Peyer's patch (tissue), 4 donors: ENCODE results near the gene PIEZO1.

Experiments used
- CTCF ChIP-seq, 6 experiments: fragments of 450-650 bp in 4 of 6; fragments of 200-600 bp in 2 of 6; sonication (generic) in 1 of 6; IDR thresholded peaks; one replicate each; pipeline ENCODE4 v1.5.1; 2017 to 2019; ENCODE audit warnings: antibody characterized with exemption in 6 of 6, mild to moderate bottlenecking in 3 of 6, moderate library complexity in 1 of 6
- POLR2A ChIP-seq, 2 donors: fragments of 450-650 bp; IDR thresholded peaks; one replicate each; pipeline ENCODE4 v1.5.1; 2017; ENCODE audit warnings: antibody characterized with exemption in 2 of 2, mild to moderate bottlenecking in 2 of 2, moderate library complexity in 2 of 2

GRCh38 chr16:88665570-88665969, 119.5 kb downstream of the PIEZO1 start:
- TF ChIP-seq CTCF (IDR thresholded peaks at IDR 0.05) (no peak), POLR2A (IDR thresholded peaks at IDR 0.05) (no peak)
